Stimulated activated CD4-positive, alpha-beta T cell treated with anti-CD3 and anti-CD28 coated beads, Interleukin-12 subunit alpha, Interleukin-12 subunit beta, amount 100 ng/mL, for 4 hours (primary cell): ENCODE data around the gene STPG4.

Source experiments
- DNase-seq: peaks from one replicate; pipeline ENCODE4 v3.0.0-alpha.2; 2020

STPG4 gene

GRCh38 chr2:47086054-47086471 is 69.0 kb downstream of the STPG4 start:
- DNase-seq: no peak

DNA sequence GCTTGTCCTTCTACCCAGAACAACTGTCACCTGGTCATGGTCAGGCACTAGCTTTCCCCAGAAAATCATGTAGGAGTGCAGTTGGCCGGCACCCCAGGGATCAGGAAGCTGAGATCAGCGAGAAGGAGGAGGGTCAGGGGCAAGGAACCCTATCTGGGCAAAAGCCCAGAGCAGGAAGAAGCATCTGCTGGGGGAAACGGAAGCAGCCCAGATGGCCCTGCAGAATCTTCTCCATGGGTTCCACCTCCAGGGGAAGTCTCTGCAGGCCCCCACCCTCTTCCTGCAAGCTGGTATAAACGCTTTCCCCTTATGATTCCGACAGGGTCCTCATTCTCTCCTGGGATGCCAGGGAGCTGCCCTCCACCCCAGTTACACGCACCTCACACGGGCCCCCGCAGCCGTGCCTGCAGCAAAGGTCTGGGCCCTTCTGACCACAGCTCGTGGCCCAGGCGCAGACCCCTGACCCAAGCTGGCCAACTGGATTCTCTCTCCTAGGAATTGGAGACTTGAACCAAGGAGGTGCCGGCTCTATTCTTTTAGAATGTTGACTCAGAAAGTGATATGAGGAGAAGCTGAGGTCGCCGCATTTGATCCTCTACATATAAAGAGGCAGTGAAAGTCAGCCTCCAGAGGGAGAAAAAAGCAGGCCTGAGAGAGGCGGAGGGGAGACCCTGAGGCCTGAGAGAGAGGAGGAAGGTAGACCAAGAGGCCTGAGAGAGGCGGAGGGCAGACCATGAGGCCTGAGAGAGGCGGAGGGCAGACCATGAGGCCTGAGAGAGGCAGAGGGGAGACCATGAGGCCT is 71.0 kb downstream of the STPG4 start:
- no peak for DNase-seq

DNA sequence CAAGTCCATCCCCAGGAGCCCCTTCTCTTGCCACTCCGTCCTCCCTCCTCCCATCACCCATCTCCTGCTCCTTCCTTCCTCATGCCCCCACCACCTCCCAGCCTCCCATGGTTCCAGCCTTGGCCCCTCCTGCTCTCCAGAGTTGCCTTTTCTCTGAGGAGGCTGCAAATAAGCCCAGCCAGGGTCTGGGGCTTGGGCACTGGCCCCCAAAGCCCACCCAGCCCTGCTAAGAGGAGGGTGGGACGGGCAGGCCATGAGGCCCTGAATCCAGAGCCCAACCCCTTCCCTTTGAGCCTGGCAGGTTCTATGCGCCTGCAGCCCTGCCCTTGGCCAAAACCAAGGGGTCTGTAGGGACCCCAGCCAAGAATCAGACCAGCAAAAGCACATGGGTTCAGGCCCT is 71.6 kb downstream of the STPG4 start:
- DNase-seq: no peak

GRCh38 chr2:47083005-47083404 is 72.1 kb downstream of the STPG4 start:
- no peak for DNase-seq

GRCh38 chr2:47080888-47081301 is 74.2 kb downstream of the STPG4 start:
- DNase-seq: no peak

DNA sequence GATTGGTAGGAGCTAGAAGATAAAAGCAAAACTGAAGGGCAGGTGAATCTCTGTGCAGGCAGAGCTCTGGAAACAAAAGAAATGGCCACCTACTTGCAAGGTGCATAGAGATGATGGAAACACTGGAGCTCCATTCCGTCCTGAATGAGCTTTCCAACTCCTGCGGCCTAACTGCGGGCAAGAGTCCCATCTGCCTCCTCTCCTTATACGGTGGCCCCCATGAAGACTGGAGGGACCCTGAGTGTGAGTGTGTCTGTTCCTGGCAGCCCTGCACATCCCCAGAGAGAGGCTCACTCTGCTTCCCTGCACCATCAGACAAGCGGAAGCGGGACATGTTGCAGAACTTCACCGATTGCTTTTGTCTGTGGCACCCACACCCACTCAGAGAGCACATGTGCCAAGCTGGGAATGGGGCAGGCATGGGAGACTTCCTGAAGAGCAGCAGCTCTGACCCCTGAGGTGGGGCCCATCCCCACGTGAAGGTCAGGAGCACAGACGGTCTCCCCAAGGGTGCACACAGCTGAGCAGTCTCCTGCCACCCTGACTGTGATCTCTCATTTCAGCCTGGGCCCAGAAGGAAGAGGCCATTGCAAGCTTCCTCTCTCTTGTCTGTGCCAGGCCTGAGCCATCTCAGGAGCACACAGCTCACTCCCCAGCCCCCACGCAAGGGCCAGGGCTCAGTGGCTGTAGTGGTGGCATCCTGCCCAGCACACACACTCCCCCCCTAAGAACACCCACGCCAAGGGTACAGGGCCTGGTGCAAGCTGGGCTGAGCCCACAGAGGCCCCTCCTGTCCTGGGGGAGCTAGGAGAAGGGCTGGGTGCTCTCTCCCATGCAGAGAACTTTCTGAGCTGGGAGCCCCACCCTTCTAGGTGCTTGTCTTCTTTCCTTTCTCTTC is 75.3 kb downstream of the STPG4 start:
- no peak for DNase-seq

GRCh38 chr2:47078541-47079482 is 76.3 kb downstream of the STPG4 start:
- no peak for DNase-seq

DNA sequence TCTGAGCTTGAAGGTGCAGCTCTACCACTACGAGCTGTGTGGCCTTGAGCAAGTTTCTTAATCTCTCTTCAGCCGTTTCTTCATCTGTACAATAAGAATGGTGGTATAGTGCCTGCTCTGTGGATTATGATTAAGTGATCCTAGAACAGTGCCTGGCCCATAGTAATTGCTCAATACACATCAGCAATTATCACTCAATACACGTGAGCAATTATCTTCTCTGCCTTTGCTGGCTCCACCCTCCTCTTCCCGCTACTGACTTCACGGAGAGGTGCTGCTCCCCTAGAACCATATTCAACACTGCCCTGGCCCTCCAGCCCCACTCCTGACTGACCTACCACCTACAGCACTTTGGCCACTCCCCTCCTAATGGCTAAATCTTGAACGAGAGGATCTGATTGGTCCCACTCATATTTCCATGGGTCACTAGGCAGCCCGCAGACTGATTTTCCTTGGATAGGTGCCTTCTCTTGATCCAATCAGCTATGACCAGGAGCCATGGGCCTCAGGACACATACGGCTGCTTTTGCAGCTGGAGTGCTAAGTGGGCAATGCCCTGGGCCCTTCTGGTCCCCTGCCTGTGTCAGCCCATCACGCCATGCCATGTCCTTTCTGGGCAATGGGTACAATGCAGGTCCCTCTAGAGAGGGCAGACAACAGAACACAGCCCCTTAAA is 77.5 kb downstream of the STPG4 start:
- no peak for DNase-seq

DNA sequence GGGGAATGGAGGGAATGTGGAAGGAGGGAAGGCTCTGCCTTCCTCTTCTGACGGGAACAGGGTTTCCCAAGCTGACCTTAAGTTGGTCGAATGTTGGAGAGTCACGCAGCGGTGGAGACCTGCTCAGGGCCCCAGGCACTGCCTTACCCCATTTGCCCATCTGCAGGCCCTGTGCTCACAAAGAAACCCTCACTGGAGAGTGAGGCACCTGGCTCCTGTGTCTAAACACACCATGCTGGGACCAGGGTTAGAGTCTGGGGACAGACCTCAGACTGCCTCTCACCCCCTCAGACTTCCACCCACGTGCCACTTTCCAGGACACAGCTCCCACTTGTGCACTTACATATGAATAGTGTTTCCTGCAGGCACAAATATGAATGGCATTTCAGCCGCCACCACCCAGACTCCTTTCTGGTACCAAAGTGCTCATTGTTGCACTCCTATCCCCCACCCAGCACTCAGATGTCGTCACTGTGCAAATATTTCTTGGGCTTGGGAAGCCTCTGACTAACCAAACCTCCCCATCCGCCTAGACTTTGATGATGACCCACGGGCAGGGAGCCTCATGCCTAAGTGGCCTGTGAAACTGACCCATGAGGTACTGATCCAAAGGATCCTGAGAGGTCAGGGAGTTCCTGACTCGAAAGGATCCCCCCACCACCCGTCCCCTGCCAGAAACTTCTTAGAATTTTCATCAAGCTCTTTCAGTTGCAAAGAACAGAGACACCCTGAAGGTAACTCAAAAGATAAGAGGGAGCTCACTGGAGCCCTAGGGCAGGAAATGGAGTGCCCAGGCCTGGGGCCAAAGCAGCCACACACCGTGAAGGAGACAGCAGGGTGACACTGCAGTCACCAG is 78.3 kb downstream of the STPG4 start:
- no peak for DNase-seq

DNA sequence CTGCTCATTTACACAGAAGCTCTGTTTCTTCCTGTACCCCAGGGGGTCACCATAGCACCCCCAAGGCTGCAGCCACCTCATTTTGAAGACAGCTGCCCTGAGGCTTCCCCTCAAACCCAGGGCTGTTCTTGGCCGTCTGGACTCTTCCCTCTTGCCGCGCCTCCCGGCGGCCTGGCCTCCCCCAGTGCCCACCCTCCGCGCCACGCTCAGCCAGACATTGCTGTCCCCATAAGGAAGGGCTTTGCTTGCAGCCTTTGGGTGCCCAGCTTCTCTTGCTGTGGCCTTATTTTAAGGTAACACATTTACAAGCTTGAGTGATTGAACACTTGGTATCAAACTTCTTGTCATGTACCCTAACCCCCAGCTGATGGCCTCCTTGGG is 79.0 kb downstream of the STPG4 start:
- no peak for DNase-seq

DNA sequence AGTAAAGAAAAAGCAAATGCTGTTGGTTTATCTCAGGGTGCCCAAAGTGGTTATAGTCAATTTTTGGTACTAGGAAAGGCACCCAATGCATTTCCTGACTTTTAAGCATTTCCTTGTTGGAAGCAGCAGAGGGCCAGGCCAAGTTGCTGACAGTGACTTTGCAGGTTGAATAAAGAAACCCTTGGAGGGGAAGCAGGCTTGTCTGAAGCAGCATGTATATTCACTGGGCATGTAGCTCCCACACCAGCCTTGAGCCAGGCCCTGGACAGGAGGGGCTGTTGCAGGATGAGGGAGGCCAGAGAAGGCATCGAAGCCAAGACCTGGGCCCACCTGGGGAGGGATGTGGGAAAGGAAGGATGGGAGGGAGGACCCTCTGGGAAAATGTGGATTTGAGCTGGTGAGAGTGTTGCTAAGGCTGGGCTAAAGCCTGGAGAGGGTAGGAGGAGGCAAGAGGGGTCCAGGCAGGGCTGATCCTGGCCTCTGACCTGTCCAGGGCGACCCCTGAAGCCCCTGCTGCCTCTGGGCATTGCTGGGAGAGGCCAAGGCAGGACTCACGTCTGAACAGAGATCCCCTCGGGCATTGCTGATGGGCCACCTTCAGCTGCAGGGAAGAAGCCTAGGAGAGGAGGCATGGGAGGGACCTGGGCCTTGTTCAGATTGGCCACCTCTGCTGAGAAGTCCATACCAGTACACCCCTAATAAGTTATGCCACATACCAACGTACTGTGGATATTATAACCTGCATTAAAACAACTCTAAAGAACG is 79.6 kb downstream of the STPG4 start:
- no peak for DNase-seq

- DNase-seq: no peak
Measured at GRCh38 chr2:47074691-47075090, 80.4 kb downstream of the STPG4 start.

GRCh38 chr2:47073641-47074040 is 81.5 kb downstream of the STPG4 start:
- DNase-seq: no peak

- no peak for DNase-seq
Measured at GRCh38 chr2:47073217-47073616, 81.9 kb downstream of the STPG4 start.

DNA sequence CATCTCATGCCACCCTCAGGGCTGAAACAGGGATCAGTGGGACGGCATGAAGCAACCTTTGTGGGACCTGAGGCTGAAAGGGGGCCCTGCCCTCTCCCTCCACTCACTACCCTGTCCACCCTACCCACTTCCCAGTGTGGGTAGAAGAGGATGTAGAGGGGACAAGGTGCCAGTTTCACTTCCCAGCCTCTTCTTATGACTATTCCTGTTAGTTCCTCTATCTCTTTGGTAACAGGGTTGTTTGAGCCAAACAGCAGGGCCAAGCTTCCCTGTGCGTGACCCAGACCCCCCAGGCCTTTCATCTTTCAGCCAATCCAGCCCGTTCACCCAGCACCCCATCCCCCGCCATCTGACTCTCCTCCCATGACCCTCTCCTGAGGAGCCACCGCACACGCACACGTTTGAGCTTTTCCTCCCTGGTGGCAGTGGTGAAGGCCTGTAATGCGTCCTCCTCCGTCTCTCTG is 82.3 kb downstream of the STPG4 start:
- DNase-seq: no peak

DNA sequence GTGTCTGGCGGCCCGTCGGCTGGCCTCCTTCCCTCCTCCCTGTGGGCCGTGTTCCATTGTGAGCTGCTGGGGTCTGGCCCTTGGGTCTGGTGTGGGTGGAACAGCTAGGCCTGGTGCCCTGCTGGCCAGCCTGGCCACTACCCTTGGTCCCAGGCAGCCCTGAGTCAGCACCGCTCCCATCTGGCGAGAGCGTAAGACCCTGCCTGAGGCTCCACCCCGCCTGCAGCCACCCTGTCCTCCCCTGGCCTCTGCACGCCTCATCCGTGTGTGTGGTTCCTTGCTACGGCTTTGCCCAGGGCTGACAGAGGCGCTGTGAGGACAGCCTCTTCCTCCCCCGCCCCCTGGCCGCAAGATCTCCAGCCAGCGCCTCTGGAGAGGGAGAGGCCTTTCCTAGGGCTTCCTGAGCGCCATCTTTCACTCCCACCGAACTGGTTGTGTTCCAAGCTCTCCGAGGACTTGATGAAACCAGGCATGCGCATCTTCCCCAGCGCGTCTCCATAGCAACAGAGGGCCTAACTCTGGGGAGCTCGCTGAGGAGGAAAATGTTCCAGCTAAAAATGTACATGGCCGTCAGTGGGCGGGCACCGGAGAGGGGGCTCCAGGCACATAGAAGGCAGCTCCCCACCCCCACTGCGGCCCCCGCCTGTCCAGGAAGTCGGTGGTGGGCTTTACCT is 83.0 kb downstream of the STPG4 start:
- DNase-seq: no peak

DNA sequence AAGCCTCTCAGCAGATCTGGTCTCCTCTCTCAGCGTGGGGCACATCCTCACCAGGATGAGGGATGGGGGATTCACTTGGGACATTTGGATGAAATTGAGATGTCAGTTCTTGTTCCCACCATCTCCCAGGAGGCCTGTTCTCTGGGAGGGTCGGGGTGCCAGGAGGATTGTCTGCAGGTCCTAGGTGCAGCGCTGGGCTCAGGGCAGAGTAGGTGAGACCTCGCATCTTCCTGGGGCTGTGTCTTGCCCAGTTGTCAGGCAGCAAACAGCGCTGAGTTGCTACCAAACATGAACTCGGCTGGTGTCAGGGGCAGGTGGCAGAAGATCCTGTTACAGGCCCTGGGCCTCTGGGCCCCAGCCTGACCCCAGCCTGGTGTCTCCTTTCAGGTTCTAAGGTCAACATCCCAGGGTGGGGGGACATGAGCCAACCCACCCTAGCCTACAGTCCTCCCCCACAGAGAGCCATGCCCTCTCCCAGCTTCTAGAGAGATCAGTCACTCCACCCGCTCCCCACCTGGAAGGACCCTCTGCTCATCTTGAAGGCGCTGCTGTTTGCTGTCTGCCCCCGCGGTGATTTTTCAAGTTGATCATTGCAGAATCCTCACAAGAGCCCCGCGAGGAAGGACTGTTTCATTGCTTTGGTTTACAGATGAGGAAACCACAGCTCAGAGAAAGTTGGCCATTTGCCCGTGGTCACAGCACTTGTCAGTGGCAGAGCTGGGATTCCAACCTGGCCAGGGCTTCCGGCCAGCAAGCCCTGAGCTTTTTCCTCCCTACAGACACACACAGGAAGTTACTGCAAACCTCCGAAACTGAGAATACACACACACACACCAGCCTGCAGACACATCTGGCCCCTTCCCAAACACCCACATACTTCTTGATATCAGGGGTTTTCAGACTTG is 83.9 kb downstream of the STPG4 start:
- DNase-seq: no peak

- DNase-seq: no peak
Measured at GRCh38 chr2:47070155-47070919, 84.8 kb downstream of the STPG4 start.
